K562 (cell line): ENCODE data around the gene DNAJB6. TPM values are rescaled to one million over a fixed set of nuclear protein-coding genes. Genes with fewer than 3 reads are reported as not detected.
A peak's percentile ranks its signal among the peaks of the same experiment; 100 is the strongest.

Experiments used
- CCNT2 ChIP-seq: IDR thresholded peaks from 2 replicates; pipeline ENCODE4 v1.6.1; 2011; ENCODE audit warnings: borderline replicate concordance, low read depth, mild to moderate bottlenecking, moderate library complexity, mixed read lengths, low read length; ENCODE audit not compliant: insufficient read length; ENCODE audit errors: extremely low read depth
- CREM ChIP-seq: IDR thresholded peaks from 2 replicates; pipeline ENCODE4 v1.6.1; 2014; ENCODE audit warnings: antibody characterized with exemption, low read depth
- CXXC5 ChIP-seq: fragments of 250-450 bp; sonication (Bioruptor Pico); IDR thresholded peaks from 2 replicates; pipeline ENCODE4 v1.8.0; 2022; ENCODE audit warnings: inconsistent platforms, mild to moderate bottlenecking, moderate library complexity
- HDAC2 ChIP-seq: fragments of 450-650 bp; IDR thresholded peaks from 2 replicates; pipeline ENCODE4 v1.6.1; 2016; ENCODE audit warnings: mild to moderate bottlenecking
- IRF2 ChIP-seq: sonication (generic); formaldehyde crosslinking; IDR thresholded peaks from 2 replicates; pipeline ENCODE4 v1.8.1; 2022; ENCODE audit warnings: mild to moderate bottlenecking, missing genetic modification reagents
- NCOA1 ChIP-seq: fragments of 450-650 bp; IDR thresholded peaks from 2 replicates; pipeline ENCODE4 v1.6.1; 2016; ENCODE audit warnings: low read depth
- SIRT6 ChIP-seq: IDR thresholded peaks from one replicate; pipeline ENCODE4 v1.6.1; 2012; ENCODE audit warnings: low read depth, mild to moderate bottlenecking, control low read depth, inconsistent platforms, low read length, moderate library complexity
- TEAD1 ChIP-seq, 2 experiments: fragments of 450-650 bp in 1 of 2; sonication (generic) in 1 of 2; formaldehyde crosslinking; IDR thresholded peaks; 2 replicates each; pipeline versions ENCODE4 v1.4.0 to v1.8.0; 2020 to 2022; ENCODE audit warnings: mild to moderate bottlenecking in 2 of 2, missing genetic modification reagents in 1 of 2
- ZNF217 ChIP-seq: sonication (generic); formaldehyde crosslinking; IDR thresholded peaks from 2 replicates; pipeline ENCODE4 v1.8.0; 2022; ENCODE audit warnings: mild to moderate bottlenecking, missing genetic modification reagents
- ZNF232 ChIP-seq: sonication (generic); formaldehyde crosslinking; IDR thresholded peaks from 2 replicates; pipeline ENCODE4 v1.8.0; 2022; ENCODE audit warnings: mild to moderate bottlenecking, missing genetic modification reagents
- ZNF444 ChIP-seq: fragments of 250-450 bp; sonication (Bioruptor Pico); IDR thresholded peaks from 2 replicates; pipeline ENCODE4 v1.4.0; 2020; ENCODE audit warnings: mild to moderate bottlenecking, moderate library complexity
- polyA plus RNA-seq, 8 experiments: library from polyadenylated mRNA; depleted of rRNA in 4 of 8; stranded (reverse) in 5 of 8; unstranded in 3 of 8; fragments of >200 nt; fragmentation: Nextera tagmentation in 2 of 8; fragmentation: Illumina TruSeq in 1 of 8; extraction: Ambion mirVana in 2 of 8; extraction: Trizol in 1 of 8; gene quantifications; 2 replicates each; pipeline versions ENCODE4 v1.2.1 to v1.2.3, GENCODE V29; 2011 to 2014; ENCODE audit warnings: inconsistent platforms in 1 of 8, missing spikeins in 1 of 8
- total RNA-seq, 7 experiments: library from RNA; depleted of rRNA in 6 of 7; stranded (reverse); fragments of >200 nt in 6 of 7; fragmentation: Illumina TruSeq in 2 of 7; extraction: Trizol in 2 of 7; gene quantifications; 2 replicates each; pipeline versions ENCODE4 v1.2.1 to v1.2.3, GENCODE V29; 2011 to 2021; ENCODE audit warnings: low replicate concordance in 1 of 7
- TF ChIP-seq, protein P1 (sequence below), 2 experiments: fragments of 450-650 bp; formaldehyde crosslinking in 1 of 2; IDR thresholded peaks; 2 replicates each; pipeline versions ENCODE4 v1.4.0 to v1.6.1; 2014 to 2020; ENCODE audit warnings: mild to moderate bottlenecking in 2 of 2, borderline replicate concordance in 1 of 2, low read depth in 1 of 2
- TF ChIP-seq, protein P2 (sequence below): fragments of 250-450 bp; sonication (Bioruptor Pico); IDR thresholded peaks from 2 replicates; pipeline ENCODE4 v1.9.0; 2021; ENCODE audit warnings: mild to moderate bottlenecking
- TF ChIP-seq, protein P3 (sequence below): fragments of 250-450 bp; sonication (Bioruptor Pico); IDR thresholded peaks from 2 replicates; pipeline ENCODE4 v1.4.0; 2020; ENCODE audit warnings: mild to moderate bottlenecking, moderate library complexity, borderline replicate concordance
- TF ChIP-seq, protein P4 (sequence below): fragments of 250-450 bp; sonication (Bioruptor Pico); IDR thresholded peaks from 2 replicates; pipeline ENCODE4 v1.4.0; 2020

DNAJB6 gene
- total and polyA plus RNA-seq, 9 of the 15 experiments (the other 6 are each of a cell fraction or from before 2014, with no cell fraction given), result 84.5 to 158 (median 135) TPM

DNA sequence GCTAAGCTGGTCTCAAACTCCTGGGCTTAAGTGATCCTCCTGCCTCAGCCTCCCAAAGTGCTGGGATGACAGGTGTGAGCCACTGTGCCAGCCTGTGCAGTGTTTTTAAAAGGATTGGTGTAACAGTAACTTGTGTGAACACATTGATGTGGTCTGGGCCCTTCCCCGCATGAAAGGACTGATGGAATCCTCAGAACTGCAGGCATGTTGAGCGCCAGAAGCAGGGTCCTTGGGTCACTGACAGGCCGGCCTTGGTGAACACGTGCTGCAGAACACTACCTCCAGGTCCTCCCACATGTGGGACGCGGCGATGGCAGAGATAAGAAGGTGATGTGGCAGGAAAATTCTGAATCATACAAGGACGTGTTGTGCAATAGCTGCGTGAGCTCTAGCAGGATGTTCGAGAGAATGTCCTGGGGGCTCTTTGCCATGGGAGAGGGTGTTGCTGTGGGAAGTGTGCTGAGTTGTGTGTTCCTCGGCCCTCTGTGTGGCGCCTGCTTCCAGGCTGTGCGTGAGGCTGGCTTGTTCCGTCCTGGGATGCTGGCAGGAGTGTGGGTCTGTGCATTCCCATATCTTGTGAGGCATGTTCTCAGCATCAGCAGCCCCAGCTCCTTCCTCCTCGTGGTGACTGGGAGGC lies 68.2 kb downstream of the DNAJB6 start (continued):
- TF ChIP-seq, protein P1, sequence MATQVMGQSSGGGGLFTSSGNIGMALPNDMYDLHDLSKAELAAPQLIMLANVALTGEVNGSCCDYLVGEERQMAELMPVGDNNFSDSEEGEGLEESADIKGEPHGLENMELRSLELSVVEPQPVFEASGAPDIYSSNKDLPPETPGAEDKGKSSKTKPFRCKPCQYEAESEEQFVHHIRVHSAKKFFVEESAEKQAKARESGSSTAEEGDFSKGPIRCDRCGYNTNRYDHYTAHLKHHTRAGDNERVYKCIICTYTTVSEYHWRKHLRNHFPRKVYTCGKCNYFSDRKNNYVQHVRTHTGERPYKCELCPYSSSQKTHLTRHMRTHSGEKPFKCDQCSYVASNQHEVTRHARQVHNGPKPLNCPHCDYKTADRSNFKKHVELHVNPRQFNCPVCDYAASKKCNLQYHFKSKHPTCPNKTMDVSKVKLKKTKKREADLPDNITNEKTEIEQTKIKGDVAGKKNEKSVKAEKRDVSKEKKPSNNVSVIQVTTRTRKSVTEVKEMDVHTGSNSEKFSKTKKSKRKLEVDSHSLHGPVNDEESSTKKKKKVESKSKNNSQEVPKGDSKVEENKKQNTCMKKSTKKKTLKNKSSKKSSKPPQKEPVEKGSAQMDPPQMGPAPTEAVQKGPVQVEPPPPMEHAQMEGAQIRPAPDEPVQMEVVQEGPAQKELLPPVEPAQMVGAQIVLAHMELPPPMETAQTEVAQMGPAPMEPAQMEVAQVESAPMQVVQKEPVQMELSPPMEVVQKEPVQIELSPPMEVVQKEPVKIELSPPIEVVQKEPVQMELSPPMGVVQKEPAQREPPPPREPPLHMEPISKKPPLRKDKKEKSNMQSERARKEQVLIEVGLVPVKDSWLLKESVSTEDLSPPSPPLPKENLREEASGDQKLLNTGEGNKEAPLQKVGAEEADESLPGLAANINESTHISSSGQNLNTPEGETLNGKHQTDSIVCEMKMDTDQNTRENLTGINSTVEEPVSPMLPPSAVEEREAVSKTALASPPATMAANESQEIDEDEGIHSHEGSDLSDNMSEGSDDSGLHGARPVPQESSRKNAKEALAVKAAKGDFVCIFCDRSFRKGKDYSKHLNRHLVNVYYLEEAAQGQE (IDR thresholded peaks at IDR 0.05; ENCODE audit: borderline replicate concordance), result peak; percentile 71
- TF ChIP-seq, protein P1 (CRISPR knock-in tag; IDR thresholded peaks at IDR 0.05; ENCODE audit: low read depth), result no peak
- TF ChIP-seq IRF2 (CRISPR knock-in tag) (no peak), HDAC2 (peak; percentile 99), CXXC5 (peak; percentile 98), ZNF232 (no peak), CREM (peak; percentile 94), ZNF217 (CRISPR knock-in tag) (no peak), TEAD1 (CRISPR knock-in tag; IDR thresholded peaks at IDR 0.05) (peak in 1 of 2 experiments; percentile 80; a peak in 1 of 4 replicates), CCNT2 (peak; percentile 92), ZNF444 (no peak), SIRT6 (no peak), NCOA1 (peak; percentile 83)
- TF ChIP-seq, protein P2, sequence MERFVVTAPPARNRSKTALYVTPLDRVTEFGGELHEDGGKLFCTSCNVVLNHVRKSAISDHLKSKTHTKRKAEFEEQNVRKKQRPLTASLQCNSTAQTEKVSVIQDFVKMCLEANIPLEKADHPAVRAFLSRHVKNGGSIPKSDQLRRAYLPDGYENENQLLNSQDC (CRISPR knock-in tag), result peak; percentile 33; the same call in 1 of the 2 replicates
- TF ChIP-seq, protein P3, sequence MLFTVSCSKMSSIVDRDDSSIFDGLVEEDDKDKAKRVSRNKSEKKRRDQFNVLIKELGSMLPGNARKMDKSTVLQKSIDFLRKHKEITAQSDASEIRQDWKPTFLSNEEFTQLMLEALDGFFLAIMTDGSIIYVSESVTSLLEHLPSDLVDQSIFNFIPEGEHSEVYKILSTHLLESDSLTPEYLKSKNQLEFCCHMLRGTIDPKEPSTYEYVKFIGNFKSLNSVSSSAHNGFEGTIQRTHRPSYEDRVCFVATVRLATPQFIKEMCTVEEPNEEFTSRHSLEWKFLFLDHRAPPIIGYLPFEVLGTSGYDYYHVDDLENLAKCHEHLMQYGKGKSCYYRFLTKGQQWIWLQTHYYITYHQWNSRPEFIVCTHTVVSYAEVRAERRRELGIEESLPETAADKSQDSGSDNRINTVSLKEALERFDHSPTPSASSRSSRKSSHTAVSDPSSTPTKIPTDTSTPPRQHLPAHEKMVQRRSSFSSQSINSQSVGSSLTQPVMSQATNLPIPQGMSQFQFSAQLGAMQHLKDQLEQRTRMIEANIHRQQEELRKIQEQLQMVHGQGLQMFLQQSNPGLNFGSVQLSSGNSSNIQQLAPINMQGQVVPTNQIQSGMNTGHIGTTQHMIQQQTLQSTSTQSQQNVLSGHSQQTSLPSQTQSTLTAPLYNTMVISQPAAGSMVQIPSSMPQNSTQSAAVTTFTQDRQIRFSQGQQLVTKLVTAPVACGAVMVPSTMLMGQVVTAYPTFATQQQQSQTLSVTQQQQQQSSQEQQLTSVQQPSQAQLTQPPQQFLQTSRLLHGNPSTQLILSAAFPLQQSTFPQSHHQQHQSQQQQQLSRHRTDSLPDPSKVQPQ (CRISPR knock-in tag), result 0 out of 2 replicates have a peak, but pooled peaks have one; percentile 83
- TF ChIP-seq, protein P4, sequence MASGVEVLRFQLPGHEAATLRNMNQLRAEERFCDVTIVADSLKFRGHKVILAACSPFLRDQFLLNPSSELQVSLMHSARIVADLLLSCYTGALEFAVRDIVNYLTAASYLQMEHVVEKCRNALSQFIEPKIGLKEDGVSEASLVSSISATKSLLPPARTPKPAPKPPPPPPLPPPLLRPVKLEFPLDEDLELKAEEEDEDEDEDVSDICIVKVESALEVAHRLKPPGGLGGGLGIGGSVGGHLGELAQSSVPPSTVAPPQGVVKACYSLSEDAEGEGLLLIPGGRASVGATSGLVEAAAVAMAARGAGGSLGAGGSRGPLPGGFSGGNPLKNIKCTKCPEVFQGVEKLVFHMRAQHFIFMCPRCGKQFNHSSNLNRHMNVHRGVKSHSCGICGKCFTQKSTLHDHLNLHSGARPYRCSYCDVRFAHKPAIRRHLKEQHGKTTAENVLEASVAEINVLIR (CRISPR knock-in tag), result peak; percentile 55; the same call in 1 of the 2 replicates
